ENCODE data around the gene CLEC19A.

Gene CLEC19A

GRCh38 chr16:19281246-19281645 lies 4.3 kb upstream of the CLEC19A start:
- TF ChIP-seq, protein P1, sequence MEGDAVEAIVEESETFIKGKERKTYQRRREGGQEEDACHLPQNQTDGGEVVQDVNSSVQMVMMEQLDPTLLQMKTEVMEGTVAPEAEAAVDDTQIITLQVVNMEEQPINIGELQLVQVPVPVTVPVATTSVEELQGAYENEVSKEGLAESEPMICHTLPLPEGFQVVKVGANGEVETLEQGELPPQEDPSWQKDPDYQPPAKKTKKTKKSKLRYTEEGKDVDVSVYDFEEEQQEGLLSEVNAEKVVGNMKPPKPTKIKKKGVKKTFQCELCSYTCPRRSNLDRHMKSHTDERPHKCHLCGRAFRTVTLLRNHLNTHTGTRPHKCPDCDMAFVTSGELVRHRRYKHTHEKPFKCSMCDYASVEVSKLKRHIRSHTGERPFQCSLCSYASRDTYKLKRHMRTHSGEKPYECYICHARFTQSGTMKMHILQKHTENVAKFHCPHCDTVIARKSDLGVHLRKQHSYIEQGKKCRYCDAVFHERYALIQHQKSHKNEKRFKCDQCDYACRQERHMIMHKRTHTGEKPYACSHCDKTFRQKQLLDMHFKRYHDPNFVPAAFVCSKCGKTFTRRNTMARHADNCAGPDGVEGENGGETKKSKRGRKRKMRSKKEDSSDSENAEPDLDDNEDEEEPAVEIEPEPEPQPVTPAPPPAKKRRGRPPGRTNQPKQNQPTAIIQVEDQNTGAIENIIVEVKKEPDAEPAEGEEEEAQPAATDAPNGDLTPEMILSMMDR (conservative IDR thresholded peaks at IDR 0.05; ENCODE audit: low read depth): no peak
- ChIA-PET POLR2A (ENCODE audit: low non-redundant PET) (no interaction called here), CTCF (no interaction called here)
- H3K27ac ChIP-seq: no peak overlapping the region
- DNase-seq (ENCODE audit: low spot score): no peak

- ChIA-PET POLR2A (ENCODE audit: low non-redundant PET) (no interaction called here), CTCF (no interaction called here)
- DNase-seq (ENCODE audit: low spot score): no peak
- no peak overlapping the region for H3K27ac ChIP-seq
- TF ChIP-seq, protein P1 (conservative IDR thresholded peaks at IDR 0.05; ENCODE audit: low read depth): no peak
Measured at GRCh38 chr16:19282101-19282500, 3.4 kb upstream of the CLEC19A start.

GRCh38 chr16:19283637-19284036 lies 1.9 kb upstream of the CLEC19A start:
- DNase-seq (ENCODE audit: low spot score): peak; percentile 17
- ChIA-PET CTCF (interaction anchor here (0.5 kb wide), 1 partner anchor 12 kb away, joined by 3 read pairs; no protein-coding TSS in a partner anchor), POLR2A (ENCODE audit: low non-redundant PET) (no interaction called here)
- H3K27ac ChIP-seq: no peak overlapping the region
- TF ChIP-seq, protein P1 (conservative IDR thresholded peaks at IDR 0.05; ENCODE audit: low read depth): no peak

GRCh38 chr16:19284207-19284606 lies 1.3 kb upstream of the CLEC19A start:
- peak overlapping the region; percentile 59 for H3K27ac ChIP-seq
- ChIA-PET CTCF (interaction anchor here (0.7 kb wide), 1 partner anchor 41 kb away, joined by 3 read pairs; no protein-coding TSS in a partner anchor), POLR2A (ENCODE audit: low non-redundant PET) (no interaction called here)
- TF ChIP-seq, protein P1 (conservative IDR thresholded peaks at IDR 0.05; ENCODE audit: low read depth): no peak
- peak; percentile 73 for DNase-seq (ENCODE audit: low spot score)

DNA sequence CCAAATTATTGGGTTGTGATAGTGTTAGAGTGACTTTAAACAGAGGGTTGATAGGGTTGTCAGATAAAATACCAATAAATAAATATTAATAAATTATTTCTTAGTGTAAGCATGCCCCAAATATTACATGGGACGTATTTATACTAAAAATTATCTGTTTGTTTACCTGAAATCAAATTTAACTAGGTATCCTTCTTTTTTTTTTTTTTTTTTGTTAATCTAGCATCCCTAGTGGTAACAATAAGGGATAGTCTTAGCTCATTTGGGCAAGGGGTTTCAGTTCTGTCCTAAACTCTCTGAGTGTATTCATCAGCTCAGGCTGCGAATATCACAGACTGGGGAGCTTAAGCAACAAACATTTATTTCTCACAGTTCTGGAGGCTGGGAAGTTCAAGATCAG lies 1.3 kb downstream of the CLEC19A start:
- DNase-seq (ENCODE audit: low spot score): no peak
- TF ChIP-seq, protein P1 (conservative IDR thresholded peaks at IDR 0.05; ENCODE audit: low read depth): no peak
- ChIA-PET CTCF (interaction anchor here (0.7 kb wide), 1 partner anchor 22 kb away, joined by 5 read pairs; no protein-coding TSS in a partner anchor), POLR2A (ENCODE audit: low non-redundant PET) (no interaction called here)
- H3K27ac ChIP-seq: no peak overlapping the region

- ChIA-PET POLR2A (ENCODE audit: low non-redundant PET) (no interaction called here), CTCF (interaction anchor here (0.7 kb wide), 1 partner anchor 21 kb away, joined by 5 read pairs; no protein-coding TSS in a partner anchor)
- TF ChIP-seq, protein P1 (conservative IDR thresholded peaks at IDR 0.05; ENCODE audit: low read depth): no peak
- no peak for DNase-seq (ENCODE audit: low spot score)
- no peak overlapping the region for H3K27ac ChIP-seq
Measured at GRCh38 chr16:19287241-19287640, 1.7 kb downstream of the CLEC19A start.
